Measurements from ENCODE around the gene MPP3. TPM values are rescaled to one million over a fixed set of nuclear protein-coding genes. Genes with fewer than 3 reads are reported as not detected.

MPP3 gene
- total and polyA plus RNA-seq, 9 of the 15 experiments (the other 6 are each of a cell fraction or from before 2014, with no cell fraction given): 0.41 to 10.4 (median 4.5) TPM

- TF ChIP-seq SAFB2 (IDR thresholded peaks at IDR 0.05; ENCODE audit: borderline replicate concordance, low read depth, low read length, severe bottlenecking) (no peak), TEAD1 (CRISPR knock-in tag; IDR thresholded peaks at IDR 0.05) (0 out of 4 replicates have a peak, but pooled peaks of 1 of the 2 experiments have one; percentile 38), SMC3 (conservative IDR thresholded peaks at IDR 0.05; ENCODE audit: insufficient read depth, low read depth, low read length) (0 out of 2 replicates have a peak, but pooled peaks have one; percentile 21)
Observed at GRCh38 chr17:43766413-43767052, 66.4 kb downstream of the MPP3 start (continued).

- Histone ChIP-seq H3K4me3 (no peak overlapping the region), H2AFZ (ENCODE audit: low read depth, low read length) (no peak overlapping the region), H3K4me2 (ENCODE audit: insufficient read depth, low read length) (no peak overlapping the region), H4K20me1 (replicated peaks; ENCODE audit: control insufficient read depth, insufficient read depth, low read length) (peaks cover 3% of the 10 kb centered on the region; the same call in 1 of the 2 replicates), H3K27me3 (ENCODE audit: control insufficient read depth in 2 of 2, insufficient read depth in 2 of 2, low read length in 2 of 2) (peaks cover 19 to 59% of the 10 kb centered on the region in 2 experiments), H3K36me3 (ENCODE audit: control insufficient read depth, insufficient read depth, low read length) (no peaks in the 10 kb centered on the region), H3K27ac (ENCODE audit: extremely low read depth, low read depth, low read length) (no peak overlapping the region), H3K4me1 (replicated peaks in 1 of 2; ENCODE audit: control insufficient read depth in 2 of 2, insufficient read depth in 2 of 2, low read length in 2 of 2) (peaks cover 0 to 8% of the 10 kb centered on the region in 2 experiments; a peak in 2 of 5 replicates), H3K9me3 (replicated peaks; ENCODE audit: control insufficient read depth, insufficient read depth, low read depth, low read length) (no peaks in the 10 kb centered on the region), H3K79me2 (ENCODE audit: control insufficient read depth, insufficient read depth, low read length) (no peaks in the 10 kb centered on the region), H3K9ac (ENCODE audit: insufficient read depth in 1 of 2, low read depth in 2 of 2, low read length in 2 of 2) (no peak overlapping the region), H3K9me1 (ENCODE audit: control insufficient read depth, insufficient read depth, low read length) (no peaks in the 10 kb centered on the region)
- ATAC-seq: peak; percentile 98
- intact Hi-C loops (cut with micrococcal nuclease): loop anchor here (1.0 kb wide), 2 partner anchors 66 to 183 kb away; no protein-coding TSS in a partner anchor
- 7% methylated on average over 9 of the region's 10 CpGs for WGBS (ENCODE audit: insufficient coverage, low coverage, missing lambda C conversion rate)
- peak; percentile 91 to 92 (median 92) for DNase-seq (ENCODE audit: extremely low read depth in 1 of 4, low spot score in 3 of 4)
- ChIA-PET CTCF (ENCODE audit: low intra/inter-chr PET ratio) (interaction anchor here (0.6 to 11.2 kb wide), 11 partner anchors 47 to 240 kb away, joined by 3 to 310 read pairs (median 3); no protein-coding TSS in a partner anchor), POLR2A (interaction anchor here (0.7 to 1.6 kb wide), 4 partner anchors 15 to 81 kb away, joined by 3 to 5 read pairs (median 4); no protein-coding TSS in a partner anchor)
- BruUV-seq (replicated peaks): no TSS peak
- FAIRE-seq: peak; percentile 100
- in situ Hi-C loops (cut with MboI): loop anchor here (5.0 kb wide), 2 partner anchors 73 to 183 kb away; no protein-coding TSS in a partner anchor
- TF ChIP-seq GABPB1 (CRISPR knock-in tag; IDR thresholded peaks at IDR 0.05) (peak; percentile 54; the same call in 1 of the 2 replicates), RCOR1 (IDR thresholded peaks at IDR 0.05; ENCODE audit: borderline replicate concordance in 1 of 2, low read depth in 2 of 2, low read length in 2 of 2) (peak; percentile 51 to 83; a peak in 3 of 4 replicates), CBFB (CRISPR knock-in tag; IDR thresholded peaks at IDR 0.05) (no peak), MLLT1 (IDR thresholded peaks at IDR 0.05) (peak in 1 of 2 experiments; percentile 76; a peak in 1 of 4 replicates), TAF7 (tag; IDR thresholded peaks at IDR 0.05) (no peak), TARDBP (IDR thresholded peaks at IDR 0.05) (peak; percentile 51; the same call in 1 of the 2 replicates), DLX4 (CRISPR knock-in tag; IDR thresholded peaks at IDR 0.05) (no peak), ARNT (IDR thresholded peaks at IDR 0.05) (peak in 1 of 2 experiments; percentile 50; a peak in 1 of 4 replicates), DIDO1 (tag; IDR thresholded peaks at IDR 0.05; ENCODE audit: low read depth) (no peak), BACH1 (tag; IDR thresholded peaks at IDR 0.05) (no peak), PRPF4 (IDR thresholded peaks at IDR 0.05; ENCODE audit: insufficient read depth, low read depth, low read length, poor library complexity, severe bottlenecking) (no peak), HDAC1 (IDR thresholded peaks at IDR 0.05) (no peak), NCOA4 (IDR thresholded peaks at IDR 0.05; ENCODE audit: partially characterized antibody) (no peak), MTA3 (IDR thresholded peaks at IDR 0.05; ENCODE audit: borderline replicate concordance) (peak; percentile 40; the same call in 1 of the 2 replicates)
Observed at GRCh38 chr17:43760254-43760852, 72.6 kb downstream of the MPP3 start.

Measured in K562 (cell line).